H9 (cell line): ENCODE data around the gene NYAP1. TPM values are rescaled to one million over a fixed set of nuclear protein-coding genes. Genes with fewer than 3 reads are reported as not detected.

Source experiments
- DNase-seq: peaks from one replicate; pipeline ENCODE4 v3.0.0-alpha.2; 2017
- H2AFZ ChIP-seq: one replicate; pipeline ENCODE4 v1.6.1; 2013; ENCODE audit warnings: mild to moderate bottlenecking, low read length, control low read depth, moderate library complexity
- H2AK5ac ChIP-seq: 2 replicates; pipeline ENCODE4 v1.6.1; 2013; ENCODE audit warnings: low read length, control low read depth, mixed read lengths; ENCODE audit not compliant: insufficient read length
- H2BK120ac ChIP-seq: one replicate; pipeline ENCODE4 v1.6.1; 2013; ENCODE audit warnings: low read depth, mild to moderate bottlenecking, low read length, control low read depth, inconsistent platforms; ENCODE audit not compliant: poor library complexity, severe bottlenecking
- H2BK12ac ChIP-seq: 2 replicates; pipeline ENCODE4 v1.6.1; 2013; ENCODE audit warnings: low read length, control low read depth, mixed read lengths, low read depth; ENCODE audit not compliant: insufficient read length
- H2BK15ac ChIP-seq: 2 replicates; pipeline ENCODE4 v1.6.1; 2013; ENCODE audit warnings: low read depth, low read length, control low read depth
- H2BK20ac ChIP-seq: one replicate; pipeline ENCODE4 v1.6.1; 2013; ENCODE audit warnings: low read depth, mild to moderate bottlenecking, low read length, control low read depth, inconsistent platforms; ENCODE audit not compliant: poor library complexity, severe bottlenecking
- H2BK5ac ChIP-seq: 2 replicates; pipeline ENCODE4 v1.6.1; 2013; ENCODE audit warnings: low read length, control low read depth, mixed read lengths; ENCODE audit not compliant: insufficient read length
- H3K14ac ChIP-seq: 2 replicates; pipeline ENCODE4 v1.6.1; 2013; ENCODE audit warnings: low read length, control low read depth; ENCODE audit not compliant: insufficient read depth
- H3K18ac ChIP-seq: 2 replicates; pipeline ENCODE4 v1.6.1; 2013; ENCODE audit warnings: low read depth, mild to moderate bottlenecking, mixed read lengths, low read length, control low read depth; ENCODE audit not compliant: insufficient read length
- H3K23ac ChIP-seq: 2 replicates; pipeline ENCODE4 v1.6.1; 2013; ENCODE audit warnings: low read length, control low read depth, mixed read lengths, low read depth; ENCODE audit not compliant: insufficient read length
- H3K23me2 ChIP-seq: 2 replicates; pipeline ENCODE4 v1.6.1; 2013; ENCODE audit warnings: low read depth, mild to moderate bottlenecking, mixed read lengths, low read length, control low read depth; ENCODE audit not compliant: insufficient read length, poor library complexity, severe bottlenecking
- H3K27ac ChIP-seq: 2 replicates; pipeline ENCODE4 v1.5.1; 2013; ENCODE audit warnings: low read length, control low read depth, mixed read lengths, low read depth; ENCODE audit not compliant: insufficient read length
- H3K27me3 ChIP-seq: 2 replicates; pipeline ENCODE4 v1.6.1; 2013; ENCODE audit warnings: low read length, control low read depth, inconsistent platforms; ENCODE audit not compliant: insufficient read depth
- H3K4ac ChIP-seq: 2 replicates; pipeline ENCODE4 v1.6.1; 2013; ENCODE audit warnings: low read depth, mild to moderate bottlenecking, control low read depth, inconsistent platforms, low read length, moderate library complexity
- H3K4me1 ChIP-seq: 2 replicates; pipeline ENCODE4 v1.6.1; 2013; ENCODE audit warnings: low read length, control low read depth, inconsistent platforms; ENCODE audit not compliant: insufficient read depth
- H3K4me2 ChIP-seq: 2 replicates; pipeline ENCODE4 v1.6.1; 2013; ENCODE audit warnings: low read length, control low read depth, mixed read lengths; ENCODE audit not compliant: insufficient read length, insufficient read depth
- H3K56ac ChIP-seq: 2 replicates; pipeline ENCODE4 v1.6.1; 2013; ENCODE audit warnings: low read depth, mild to moderate bottlenecking, mixed read lengths, low read length, control low read depth; ENCODE audit not compliant: insufficient read length
- H3K79me1 ChIP-seq: 2 replicates; pipeline ENCODE4 v1.6.1; 2013; ENCODE audit warnings: low read depth, mild to moderate bottlenecking, moderate library complexity, low read length, control low read depth, inconsistent platforms; ENCODE audit not compliant: insufficient read depth, poor library complexity, severe bottlenecking
- H3K79me2 ChIP-seq: 2 replicates; pipeline ENCODE4 v1.6.1; 2013; ENCODE audit warnings: low read length, control low read depth, inconsistent platforms; ENCODE audit not compliant: insufficient read depth
- H3K9ac ChIP-seq: 2 replicates; pipeline ENCODE4 v1.6.1; 2013; ENCODE audit warnings: low read length, control low read depth, mixed read lengths; ENCODE audit not compliant: insufficient read length; ENCODE audit errors: extremely low read depth
- H3K9me3 ChIP-seq: one replicate; pipeline ENCODE4 v1.6.1; 2013; ENCODE audit warnings: low read depth, low read length, inconsistent platforms; ENCODE audit not compliant: control insufficient read depth
- H3T11ph ChIP-seq: one replicate; pipeline ENCODE4 v1.6.1; 2013; ENCODE audit warnings: mild to moderate bottlenecking, low read length, control low read depth, inconsistent platforms
- H4K20me1 ChIP-seq: one replicate; pipeline ENCODE4 v1.6.1; 2013; ENCODE audit not compliant: control insufficient read depth, insufficient read length, insufficient read depth
- H4K5ac ChIP-seq: 2 replicates; pipeline ENCODE4 v1.6.1; 2013; ENCODE audit warnings: low read depth, mild to moderate bottlenecking, mixed read lengths, low read length, control low read depth; ENCODE audit not compliant: insufficient read length
- H4K8ac ChIP-seq: replicated peaks from 2 replicates; pipeline ENCODE4 v1.6.1; 2013; ENCODE audit warnings: low read length, control low read depth, mixed read lengths, low read depth; ENCODE audit not compliant: insufficient read length
- H4K91ac ChIP-seq: 2 replicates; pipeline ENCODE4 v1.6.1; 2013; ENCODE audit warnings: low read depth, mild to moderate bottlenecking, moderate library complexity, mixed read lengths, low read length, control low read depth; ENCODE audit not compliant: insufficient read length
- H3K27ac Mint-ChIP-seq, 3 experiments: 2 replicates in 2 of 3; 3 replicates in 1 of 3; pipeline ENCODE4 v1.8.0; 2020 to 2021; ENCODE audit warnings: mixed read lengths in 3 of 3, mild to moderate bottlenecking in 1 of 3, moderate library complexity in 1 of 3
- H3K27me3 Mint-ChIP-seq: 2 replicates; pipeline ENCODE4 v1.8.0; 2021; ENCODE audit warnings: low read depth, mild to moderate bottlenecking, moderate library complexity, mixed read lengths
- H3K36me3 Mint-ChIP-seq, 3 experiments: 2 replicates in 2 of 3; 3 replicates in 1 of 3; pipeline ENCODE4 v1.8.0; 2020 to 2021; ENCODE audit warnings: low read depth in 3 of 3, mixed read lengths in 3 of 3; ENCODE audit not compliant: insufficient read depth in 1 of 3
- H3K4me1 Mint-ChIP-seq, 2 experiments: 2 replicates each; pipeline ENCODE4 v1.8.0; 2020; ENCODE audit warnings: mixed read lengths in 2 of 2
- H3K4me3 Mint-ChIP-seq, 2 experiments: 2 replicates in 1 of 2; 3 replicates in 1 of 2; pipeline ENCODE4 v1.8.0; 2020 to 2021; ENCODE audit warnings: mild to moderate bottlenecking in 2 of 2, mixed read lengths in 2 of 2, moderate library complexity in 1 of 2
- H3K9me3 Mint-ChIP-seq, 2 experiments: 2 replicates in 1 of 2; 3 replicates in 1 of 2; pipeline ENCODE4 v1.8.0; 2020; ENCODE audit warnings: mild to moderate bottlenecking in 2 of 2, mixed read lengths in 2 of 2, moderate library complexity in 1 of 2
- CTCF ChIP-seq: fragments of 200-600 bp; sonication (generic); conservative IDR thresholded peaks from 3 replicates; pipeline ENCODE4 v1.8.0; 2021; ENCODE audit warnings: antibody characterized with exemption, mild to moderate bottlenecking
- WGBS: extraction: QIAGEN DNeasy Blood & Tissue Kit; methylation state at CpG from one replicate; pipeline ENCODE4 v1.1.7; 2013; ENCODE audit warnings: missing lambda C conversion rate, low lambda C conversion rate, mixed read lengths; ENCODE audit not compliant: insufficient read length; ENCODE audit errors: extremely low coverage; 5-methylcytosine and 5-hydroxymethylcytosine counted together
- total RNA-seq: library from RNA; stranded (reverse); gene quantifications from 2 replicates; pipeline ENCODE4 v1.2.1, GENCODE V29; 2021

NYAP1 gene
- total RNA-seq, 1 experiment from 2014 or later = 3.2 TPM

GRCh38 chr7:100516135-100516812, 32.5 kb downstream of the NYAP1 start:
- no peaks in the 10 kb centered on the region for H3K36me3 Mint-ChIP-seq
- no peaks in the 10 kb centered on the region for H3K27me3 ChIP-seq
- H3K18ac ChIP-seq = no peak overlapping the region
- no peak overlapping the region for H3K4me3 Mint-ChIP-seq
- no peak overlapping the region for H2BK20ac ChIP-seq
- H3K4ac ChIP-seq = no peak overlapping the region
- H3K56ac ChIP-seq = no peak overlapping the region
- H3K9me3 ChIP-seq = no peaks in the 10 kb centered on the region
- no peaks in the 10 kb centered on the region for H4K20me1 ChIP-seq
- TF ChIP-seq CTCF = no peak
- no peak overlapping the region for H4K91ac ChIP-seq
- no peak overlapping the region for H4K5ac ChIP-seq
- H3K79me1 ChIP-seq = no peaks in the 10 kb centered on the region
- H3K23me2 ChIP-seq = no peaks in the 10 kb centered on the region
- no peak overlapping the region for H4K8ac ChIP-seq
- H3K79me2 ChIP-seq = no peaks in the 10 kb centered on the region
- no peak overlapping the region for H2BK15ac ChIP-seq
- no peaks in the 10 kb centered on the region for H3K4me1 ChIP-seq
- no peak overlapping the region for H2BK5ac ChIP-seq
- no CpG with 5 or more reads among the region's 4 CpGs for WGBS
- H3K27ac ChIP-seq = no peak overlapping the region
- H3K27me3 Mint-ChIP-seq = no peaks in the 10 kb centered on the region; the same call in 1 of the 2 replicates
- no peak overlapping the region for H3T11ph ChIP-seq
- H3K9me3 Mint-ChIP-seq = 0 out of 5 replicates have a peak, but pooled peaks cover 0 to 3% of the 10 kb centered on the region in 2 experiments
- no peak overlapping the region for H2BK120ac ChIP-seq
- H2AK5ac ChIP-seq = no peak overlapping the region
- no peak for DNase-seq
- no peak overlapping the region for H3K14ac ChIP-seq
- no peak overlapping the region for H2BK12ac ChIP-seq
- H3K4me1 Mint-ChIP-seq = peaks cover 3 to 8% of the 10 kb centered on the region in 2 experiments; a peak in 3 of 4 replicates
- H2AFZ ChIP-seq = no peak overlapping the region
- H3K27ac Mint-ChIP-seq = peak overlapping the region in 1 of 3 experiments; percentile 61; a peak in 1 of 7 replicates
- H3K9ac ChIP-seq = no peak overlapping the region
- H3K4me2 ChIP-seq = no peak overlapping the region
- no peak overlapping the region for H3K23ac ChIP-seq
